NCI-H460 (cell line): ENCODE measurements around the gene COG1. TPM values are rescaled to one million over a fixed set of nuclear protein-coding genes. Genes with fewer than 3 reads are reported as not detected.

Source experiments
- DNase-seq: peaks from one replicate; pipeline ENCODE4 v3.0.0-alpha.2; 2016; ENCODE audit warnings: low read depth; ENCODE audit errors: extremely low read depth
- total RNA-seq: library from RNA; depleted of rRNA; stranded (reverse); fragments of >200 nt; shearing (Covaris generic); gene quantifications from 2 replicates; pipeline ENCODE4 v1.2.3, GENCODE V29; 2014

Gene COG1
- total RNA-seq, 1 experiment from 2014 or later: 23.8 TPM

- no peak for DNase-seq
These were observed 5.5 kb downstream of the COG1 start for GRCh38 chr17:73198201-73198929.

GRCh38 chr17:73198930-73199260 is 6.0 kb downstream of the COG1 start:
- DNase-seq: no peak

GRCh38 chr17:73199751-73200317 is 7.0 kb downstream of the COG1 start:
- no peak for DNase-seq

- no peak for DNase-seq
These were observed 7.6 kb downstream of the COG1 start for GRCh38 chr17:73200476-73200875.

GRCh38 chr17:73201215-73202069 is 8.6 kb downstream of the COG1 start:
- DNase-seq: no peak

GRCh38 chr17:73203135-73203787 is 10.4 kb downstream of the COG1 start:
- DNase-seq: no peak

GRCh38 chr17:73203788-73204479 is 11.1 kb downstream of the COG1 start:
- no peak for DNase-seq

GRCh38 chr17:73205459-73205961 is 12.7 kb downstream of the COG1 start:
- DNase-seq: no peak

GRCh38 chr17:73208139-73208827 is 15.4 kb downstream of the COG1 start:
- DNase-seq: no peak

GRCh38 chr17:73209436-73209835 is 16.6 kb downstream of the COG1 start:
- DNase-seq: no peak

GRCh38 chr17:73210002-73210678 is 17.3 kb downstream of the COG1 start:
- DNase-seq: no peak

GRCh38 chr17:73211745-73212144 is 18.9 kb downstream of the COG1 start:
- no peak for DNase-seq

GRCh38 chr17:73214008-73214407 is 21.2 kb downstream of the COG1 start:
- DNase-seq: no peak

- DNase-seq: no peak
These were observed 22.0 kb downstream of the COG1 start for GRCh38 chr17:73214851-73215250.

GRCh38 chr17:73215447-73215846 is 22.6 kb downstream of the COG1 start:
- DNase-seq: no peak

- no peak for DNase-seq
These were observed 30.9 kb downstream of the COG1 start for GRCh38 chr17:73223626-73224230.

- no peak for DNase-seq
These were observed 31.4 kb downstream of the COG1 start for GRCh38 chr17:73224237-73224636.

GRCh38 chr17:73224663-73225305 is 31.9 kb downstream of the COG1 start:
- no peak for DNase-seq
